Measurements from ENCODE around the gene RALGAPA2.

DNA sequence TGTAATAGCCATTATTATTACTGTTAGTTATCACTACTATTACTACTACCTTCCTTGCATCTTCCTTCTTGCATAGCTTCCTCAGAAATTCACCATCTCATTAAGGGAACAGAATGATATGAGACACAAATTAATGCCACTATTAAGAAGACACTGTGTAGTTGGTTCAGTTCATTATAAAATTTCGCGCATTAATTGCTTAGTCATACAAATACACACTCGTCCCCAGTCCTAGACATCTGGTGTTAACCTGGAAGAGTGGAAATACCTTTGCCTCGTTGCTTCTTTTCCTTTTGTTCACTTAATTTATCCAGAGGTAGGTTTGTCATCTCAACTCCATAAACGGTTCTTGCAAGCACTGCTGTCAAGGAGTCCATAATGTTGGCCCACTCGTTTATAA lies 107.5 kb downstream of the RALGAPA2 start:
- TF ChIP-seq, protein P1, sequence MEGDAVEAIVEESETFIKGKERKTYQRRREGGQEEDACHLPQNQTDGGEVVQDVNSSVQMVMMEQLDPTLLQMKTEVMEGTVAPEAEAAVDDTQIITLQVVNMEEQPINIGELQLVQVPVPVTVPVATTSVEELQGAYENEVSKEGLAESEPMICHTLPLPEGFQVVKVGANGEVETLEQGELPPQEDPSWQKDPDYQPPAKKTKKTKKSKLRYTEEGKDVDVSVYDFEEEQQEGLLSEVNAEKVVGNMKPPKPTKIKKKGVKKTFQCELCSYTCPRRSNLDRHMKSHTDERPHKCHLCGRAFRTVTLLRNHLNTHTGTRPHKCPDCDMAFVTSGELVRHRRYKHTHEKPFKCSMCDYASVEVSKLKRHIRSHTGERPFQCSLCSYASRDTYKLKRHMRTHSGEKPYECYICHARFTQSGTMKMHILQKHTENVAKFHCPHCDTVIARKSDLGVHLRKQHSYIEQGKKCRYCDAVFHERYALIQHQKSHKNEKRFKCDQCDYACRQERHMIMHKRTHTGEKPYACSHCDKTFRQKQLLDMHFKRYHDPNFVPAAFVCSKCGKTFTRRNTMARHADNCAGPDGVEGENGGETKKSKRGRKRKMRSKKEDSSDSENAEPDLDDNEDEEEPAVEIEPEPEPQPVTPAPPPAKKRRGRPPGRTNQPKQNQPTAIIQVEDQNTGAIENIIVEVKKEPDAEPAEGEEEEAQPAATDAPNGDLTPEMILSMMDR (IDR thresholded peaks at IDR 0.05): no peak
- TF ChIP-seq JUN (IDR thresholded peaks at IDR 0.05) (no peak), CHD4 (IDR thresholded peaks at IDR 0.05; ENCODE audit: borderline replicate concordance) (no peak)
